Measurements from ENCODE around the gene SFT2D3. TPM values are rescaled to one million over a fixed set of nuclear protein-coding genes. Genes with fewer than 3 reads are reported as not detected.
A peak's percentile ranks its signal among the peaks of the same experiment; 100 is the strongest.

SFT2D3 gene
- total RNA-seq, 1 donor from 2014 or later: 7.2 TPM

- no peak for DNase-seq (ENCODE audit: low spot score)
These were observed 5.1 kb downstream of the SFT2D3 start for GRCh38 chr2:127706215-127706990.

DNA sequence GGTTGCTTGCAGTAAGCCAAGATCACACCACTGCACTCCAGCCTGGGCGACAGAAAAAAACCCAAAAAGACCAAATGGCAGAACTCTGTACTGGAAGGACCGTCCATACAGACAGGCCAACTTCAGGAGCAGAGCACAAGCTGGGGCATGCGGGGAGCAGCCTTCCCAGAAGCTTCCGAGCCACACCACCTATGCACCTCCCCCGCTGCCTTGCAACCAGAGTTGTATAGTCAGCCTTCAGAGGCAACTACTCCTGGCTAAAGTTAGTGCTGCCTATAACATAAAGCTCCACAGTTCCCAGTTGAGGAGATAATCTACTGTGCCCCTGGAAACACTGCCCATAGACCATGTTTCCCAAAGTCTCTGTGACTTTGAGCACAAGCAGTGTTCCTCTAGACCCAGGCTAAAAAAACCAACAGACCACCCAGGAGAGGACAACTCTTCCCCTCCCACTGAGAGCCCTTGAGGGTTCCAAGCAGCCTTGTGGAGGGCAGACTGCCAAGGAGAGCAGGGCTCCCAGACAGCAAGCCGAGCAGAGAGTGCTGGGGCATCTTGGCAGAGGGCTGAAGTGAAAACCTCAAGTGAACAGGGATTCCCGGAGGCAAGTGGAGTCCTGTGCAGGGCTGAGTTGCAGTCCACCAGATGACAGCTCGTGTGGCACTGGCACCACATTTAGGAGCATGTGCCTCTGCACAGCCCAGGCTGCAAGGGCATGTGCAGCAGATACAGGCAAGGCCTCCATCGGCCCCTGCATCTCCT, 6.8 kb downstream of the SFT2D3 start:
- peak; percentile 37 for DNase-seq (ENCODE audit: low spot score)

- DNase-seq (ENCODE audit: low spot score): no peak
These were observed 8.0 kb downstream of the SFT2D3 start for GRCh38 chr2:127709336-127709735.

- DNase-seq (ENCODE audit: low spot score): no peak
These were observed 11.7 kb downstream of the SFT2D3 start for GRCh38 chr2:127712999-127713398.

- DNase-seq (ENCODE audit: low spot score): no peak
These were observed 12.3 kb downstream of the SFT2D3 start for GRCh38 chr2:127713562-127713961.

- no peak for DNase-seq (ENCODE audit: low spot score)
These were observed 14.6 kb downstream of the SFT2D3 start for GRCh38 chr2:127715778-127716449.

GRCh38 chr2:127718271-127718670, 17.0 kb downstream of the SFT2D3 start:
- no peak for DNase-seq (ENCODE audit: low spot score)

- DNase-seq (ENCODE audit: low spot score): no peak
These were observed 18.3 kb downstream of the SFT2D3 start for GRCh38 chr2:127719301-127720218.

DNA sequence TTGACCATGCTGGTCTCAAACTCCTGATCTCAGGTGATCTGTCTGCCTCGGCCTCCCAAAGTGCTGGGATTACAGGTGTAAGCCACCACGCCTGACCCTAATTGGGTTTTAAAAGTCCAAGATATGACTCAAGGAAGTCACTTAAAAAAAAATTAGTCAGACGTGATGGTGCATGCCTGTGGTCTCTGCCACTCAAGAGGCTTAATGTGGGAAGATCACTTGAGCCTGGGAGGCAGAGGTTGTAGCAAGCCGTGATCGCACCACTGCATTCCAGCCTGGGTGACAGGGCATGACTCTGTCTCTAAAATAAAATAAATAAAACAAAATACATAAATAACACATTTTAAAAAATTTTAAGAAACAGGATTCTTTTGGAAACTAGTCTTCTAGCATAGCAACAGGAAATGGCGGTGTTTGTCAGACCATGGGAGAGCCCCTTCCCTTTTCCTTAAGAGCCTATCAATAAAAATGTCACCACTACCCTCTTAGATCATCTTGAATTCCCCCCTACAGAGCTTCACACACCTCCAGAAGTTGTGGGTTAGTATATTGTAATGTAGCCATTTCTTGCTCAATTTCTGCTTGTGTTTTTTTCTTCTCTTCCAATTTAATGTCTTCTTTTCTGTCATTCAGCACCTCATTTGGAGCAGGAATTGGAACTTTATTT, 20.1 kb downstream of the SFT2D3 start:
- no peak for DNase-seq (ENCODE audit: low spot score)

DNA sequence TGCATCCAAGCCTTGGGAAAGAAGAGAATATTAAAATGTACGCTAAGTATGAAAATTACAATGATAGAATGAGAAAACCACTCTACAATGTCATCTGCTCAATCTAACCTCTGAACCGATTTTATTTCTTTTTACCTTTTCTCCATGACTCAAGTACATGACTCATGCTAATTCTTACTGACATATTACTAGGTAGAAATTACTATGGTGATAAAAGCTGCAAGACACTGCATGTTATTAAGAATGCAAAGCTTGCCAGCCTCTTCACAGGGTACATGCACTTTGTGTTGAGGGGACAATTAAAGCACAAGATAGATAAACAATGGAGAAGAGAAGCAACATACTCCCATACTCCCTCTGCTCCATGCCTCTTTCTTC, 20.7 kb downstream of the SFT2D3 start:
- DNase-seq (ENCODE audit: low spot score): no peak

- DNase-seq (ENCODE audit: low spot score): no peak
These were observed 21.5 kb downstream of the SFT2D3 start for GRCh38 chr2:127722807-127723206.

DNA sequence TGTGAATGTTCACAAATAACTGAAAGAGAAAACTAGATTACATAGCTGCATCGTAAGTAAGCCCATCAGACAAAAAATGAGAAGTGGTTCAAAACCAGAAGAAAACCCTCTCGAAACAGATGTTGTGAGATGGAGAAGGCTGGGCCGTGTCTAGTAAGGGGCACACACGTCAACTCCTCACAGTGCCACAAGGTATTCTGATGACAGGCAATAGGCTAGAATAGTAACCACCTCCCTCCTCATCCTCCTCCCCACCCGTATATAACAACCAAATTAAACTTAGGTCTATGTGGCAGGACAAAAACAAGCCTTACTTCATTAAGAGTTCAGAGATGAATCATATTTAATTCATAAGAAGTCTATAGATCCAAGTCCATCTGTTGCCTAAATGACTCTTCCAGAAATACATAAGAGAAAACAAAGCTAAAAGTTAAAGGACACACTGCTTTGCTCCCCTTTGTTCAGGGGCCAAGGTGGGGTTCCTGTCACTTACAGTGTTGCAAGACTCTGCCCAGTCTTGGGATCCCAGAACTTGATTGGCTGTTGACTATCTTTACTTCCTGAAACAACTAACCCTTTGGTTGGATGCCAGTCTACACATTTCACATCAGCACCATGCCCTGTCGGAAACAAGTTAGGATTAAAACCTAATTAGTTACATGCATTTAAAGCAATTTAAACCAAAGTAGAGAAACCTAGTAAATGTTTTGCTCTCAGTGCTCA, 25.0 kb downstream of the SFT2D3 start:
- DNase-seq (ENCODE audit: low spot score): no peak

DNA sequence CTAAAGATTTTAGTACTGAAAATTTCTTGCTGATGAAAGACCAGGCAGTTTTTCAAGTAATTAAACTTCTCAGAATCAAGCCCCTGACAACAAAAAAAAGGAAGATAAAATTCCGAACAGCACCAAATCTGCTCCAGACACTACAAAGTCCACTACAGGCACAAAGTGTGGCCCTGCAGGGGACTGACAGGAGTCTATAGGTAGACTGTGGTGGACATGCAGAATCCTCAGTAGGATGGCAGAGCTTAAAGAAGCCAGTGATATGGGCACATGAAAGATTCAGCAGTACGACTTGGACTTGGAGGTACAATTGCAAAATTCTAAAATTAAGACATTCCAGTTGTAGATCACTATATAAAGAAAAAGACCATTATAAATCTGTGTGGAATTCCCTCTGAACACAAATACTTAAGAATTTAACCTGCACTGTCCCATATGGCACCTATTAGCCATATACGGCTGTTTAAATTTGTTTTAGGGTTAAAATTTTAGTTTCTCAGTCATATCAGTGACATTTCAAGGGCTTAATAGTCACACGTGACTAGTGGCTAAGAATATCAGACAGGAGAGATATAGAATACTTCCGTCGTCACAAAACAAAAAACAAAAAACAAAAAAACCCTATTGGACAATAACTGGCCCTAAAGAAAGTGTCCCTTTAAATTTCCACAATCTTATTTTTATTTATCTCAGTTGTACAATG, 32.0 kb downstream of the SFT2D3 start:
- no peak for DNase-seq (ENCODE audit: low spot score)

GRCh38 chr2:127733816-127734537, 32.7 kb downstream of the SFT2D3 start:
- no peak for DNase-seq (ENCODE audit: low spot score)

GRCh38 chr2:127735044-127735443, 33.7 kb downstream of the SFT2D3 start:
- DNase-seq (ENCODE audit: low spot score): no peak

DNA sequence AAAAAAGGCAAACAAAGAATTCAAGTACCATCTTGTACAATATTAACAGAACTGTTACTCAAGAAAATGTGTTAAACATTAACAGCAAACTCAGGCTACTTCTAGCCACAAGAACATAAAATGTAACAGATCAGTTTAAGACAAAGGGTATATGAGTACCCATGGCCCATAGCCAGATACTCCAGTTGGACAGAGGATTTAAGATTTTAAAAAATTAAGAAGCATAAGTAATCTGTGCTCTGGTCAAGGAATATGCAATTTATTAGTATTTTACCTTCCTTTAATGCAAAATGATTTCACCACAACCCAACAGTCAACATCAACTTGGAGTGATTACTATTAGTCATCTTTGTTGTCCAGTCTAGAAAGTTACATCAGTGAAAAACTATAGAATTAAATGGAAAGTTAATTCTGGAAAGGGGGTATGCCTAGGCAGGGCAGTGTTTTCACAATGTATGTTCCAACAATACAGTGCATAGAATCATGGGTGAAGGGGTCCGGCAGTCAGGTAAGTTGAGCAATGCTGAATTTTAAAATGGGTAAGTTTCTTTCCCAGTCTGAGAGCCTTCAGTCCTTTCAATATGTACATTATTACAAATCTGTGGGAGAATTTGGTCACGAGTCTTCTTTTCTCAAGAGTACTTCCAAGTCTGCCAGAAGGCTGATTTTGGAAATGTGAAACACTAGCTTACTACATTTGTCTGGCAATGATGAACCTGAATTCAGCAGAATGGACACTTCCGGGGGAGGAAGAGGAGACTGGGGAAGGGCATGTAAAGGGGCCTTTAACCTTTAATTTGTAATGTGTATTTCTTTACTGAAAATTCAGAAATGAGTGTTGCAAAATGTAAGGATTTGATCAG, 34.5 kb downstream of the SFT2D3 start:
- no peak for DNase-seq (ENCODE audit: low spot score)

DNA sequence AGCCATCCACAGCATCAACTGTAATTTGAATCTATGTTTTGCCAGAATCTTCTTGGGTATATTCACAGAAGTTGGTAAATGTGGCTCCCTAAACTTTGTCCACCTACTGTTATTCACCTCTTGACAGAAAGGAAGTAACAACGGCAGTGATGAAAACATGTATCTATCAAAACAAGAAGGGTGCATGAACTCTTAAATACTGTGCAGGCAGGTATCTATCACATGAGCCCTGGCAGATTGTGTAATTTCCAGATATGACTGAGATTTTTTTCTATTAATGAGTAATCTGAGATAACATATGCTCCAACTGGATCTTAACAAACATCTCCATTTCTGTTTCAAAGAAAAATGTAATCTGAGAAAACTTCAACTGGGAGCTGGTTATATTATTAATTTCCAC, 36.6 kb downstream of the SFT2D3 start:
- peak; percentile 40 for DNase-seq (ENCODE audit: low spot score)

DNA sequence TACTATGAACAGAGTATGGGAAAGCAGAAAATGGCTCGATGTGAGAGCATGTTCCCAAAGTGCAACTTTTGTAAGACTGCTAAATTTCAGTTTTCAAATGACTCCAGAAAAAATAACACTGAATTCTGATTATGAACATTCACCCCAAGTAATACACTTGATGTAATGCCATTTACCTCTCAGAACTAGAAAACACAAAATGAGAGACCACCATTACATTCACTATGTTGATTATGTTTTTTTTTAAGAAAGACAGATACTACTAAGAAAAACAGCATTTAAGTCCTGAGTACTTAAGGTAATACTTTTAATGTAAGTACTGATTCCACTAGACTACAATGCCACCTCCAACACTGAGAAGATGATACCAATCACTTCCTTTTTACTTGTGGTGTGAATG, 38.5 kb downstream of the SFT2D3 start:
- DNase-seq (ENCODE audit: low spot score): no peak

Data from mucosa of gallbladder (tissue), 1 donor.